OCI-LY3 (cell line): Measurements from ENCODE around the gene CTDSPL.

Source experiments
- H2AFZ ChIP-seq: fragments of 200-600, 300-600 bp; shearing (Covaris generic); 2 replicates; pipeline ENCODE4 v1.6.0; 2014; ENCODE audit warnings: antibody characterized with exemption, low read depth, low read length
- H3K27ac ChIP-seq: fragments of 200-600, 300-600 bp; sonication (generic); 2 replicates; pipeline ENCODE4 v1.5.1; 2014; ENCODE audit warnings: mild to moderate bottlenecking, low read length, moderate library complexity, mixed read lengths
- H3K27me3 ChIP-seq: fragments of 200-600, 300-600 bp; sonication (generic); 2 replicates; pipeline ENCODE4 v1.6.1; 2014; ENCODE audit warnings: low read depth, low read length, mixed read lengths
- H3K36me3 ChIP-seq: fragments of 200-600, 300-600 bp; sonication (generic); replicated peaks from 2 replicates; pipeline ENCODE3; 2014; ENCODE audit warnings: low read depth, low read length, mixed read lengths
- H3K4me1 ChIP-seq: fragments of 300-600, 200-600 bp; sonication (generic); 2 replicates; pipeline ENCODE4 v1.6.1; 2014; ENCODE audit warnings: low read length, mixed read lengths
- H3K4me2 ChIP-seq: fragments of 200-600, 300-600 bp; sonication (generic); 2 replicates; pipeline ENCODE4 v1.6.1; 2014; ENCODE audit warnings: low read length, mixed read lengths
- H3K4me3 ChIP-seq: fragments of 300-600, 200-600 bp; sonication (generic); 2 replicates; pipeline ENCODE4 v1.5.1; 2014; ENCODE audit warnings: antibody characterized with exemption, mild to moderate bottlenecking, low read length, moderate library complexity
- H3K79me2 ChIP-seq: fragments of 300-600, 200-600 bp; shearing (Covaris generic); 2 replicates; pipeline ENCODE4 v1.6.1; 2014; ENCODE audit warnings: mild to moderate bottlenecking, low read length, mixed read lengths
- H3K9ac ChIP-seq: fragments of 300-600, 200-600 bp; shearing (Covaris generic); 2 replicates; pipeline ENCODE4 v1.6.0; 2014; ENCODE audit warnings: mild to moderate bottlenecking, low read length, moderate library complexity
- H3K9me3 ChIP-seq: fragments of 200-600, 300-600 bp; shearing (Covaris generic); 2 replicates; pipeline ENCODE4 v1.6.1; 2014; ENCODE audit warnings: low read length, mixed read lengths; ENCODE audit not compliant: insufficient read depth
- H4K20me1 ChIP-seq: fragments of 200-600, 300-600 bp; sonication (generic); 2 replicates; pipeline ENCODE4 v1.6.1; 2016; ENCODE audit warnings: low read length, mixed read lengths; ENCODE audit not compliant: insufficient read depth
- CTCF ChIP-seq: fragments of 200-600, 300-600 bp; sonication (generic); IDR thresholded peaks from 2 replicates; pipeline ENCODE4 v1.5.1; 2014; ENCODE audit warnings: antibody characterized with exemption, low read length, low read depth
- EZH2phosphoT487 ChIP-seq: fragments of 200-600 bp; shearing (Covaris generic); IDR thresholded peaks from 2 replicates; pipeline ENCODE4 v1.6.1; 2018; ENCODE audit warnings: antibody characterized with exemption, mixed run types, low read depth

CTDSPL gene

GRCh38 chr3:37990527-37990926, 128.8 kb downstream of the CTDSPL start, which contains the start of gene VILL:
Gene VILL, plus strand, starts transcription at chr3:37990786. Its CDS starts 2,887 bp downstream, at chr3:37993673.
- H3K4me1 ChIP-seq: peaks cover 11% of the 10 kb centered on the region
- H3K79me2 ChIP-seq: peaks cover 7% of the 10 kb centered on the region
- no peak within 1 kb of the TSS for H3K4me3 ChIP-seq
- H4K20me1 ChIP-seq: no peaks in the 10 kb centered on the region
- no peak within 1 kb of the TSS for H3K27ac ChIP-seq
- no peak within 1 kb of the TSS for H2AFZ ChIP-seq
- no peaks in the 10 kb centered on the region for H3K36me3 ChIP-seq
- 0 out of 2 replicates have a peak, but pooled peaks cover 3% of the 10 kb centered on the region for H3K27me3 ChIP-seq
- TF ChIP-seq CTCF (no peak), EZH2phosphoT487 (no peak)
- no peak within 1 kb of the TSS for H3K9ac ChIP-seq
- H3K9me3 ChIP-seq: no peaks in the 10 kb centered on the region
- H3K4me2 ChIP-seq: no peak within 1 kb of the TSS

- Histone ChIP-seq H3K4me2 (no peak overlapping the region), H2AFZ (no peak overlapping the region), H4K20me1 (no peaks in the 10 kb centered on the region), H3K27me3 (0 out of 2 replicates have a peak, but pooled peaks cover 3% of the 10 kb centered on the region), H3K9ac (no peak overlapping the region), H3K4me1 (peaks cover 11% of the 10 kb centered on the region), H3K79me2 (peaks cover 9% of the 10 kb centered on the region), H3K9me3 (no peaks in the 10 kb centered on the region), H3K36me3 (peaks cover under 1% of the 10 kb centered on the region), H3K27ac (no peak overlapping the region), H3K4me3 (no peak overlapping the region)
- TF ChIP-seq EZH2phosphoT487 (no peak), CTCF (no peak)
These were observed 129.4 kb downstream of the CTDSPL start for GRCh38 chr3:37991109-37991508.

DNA sequence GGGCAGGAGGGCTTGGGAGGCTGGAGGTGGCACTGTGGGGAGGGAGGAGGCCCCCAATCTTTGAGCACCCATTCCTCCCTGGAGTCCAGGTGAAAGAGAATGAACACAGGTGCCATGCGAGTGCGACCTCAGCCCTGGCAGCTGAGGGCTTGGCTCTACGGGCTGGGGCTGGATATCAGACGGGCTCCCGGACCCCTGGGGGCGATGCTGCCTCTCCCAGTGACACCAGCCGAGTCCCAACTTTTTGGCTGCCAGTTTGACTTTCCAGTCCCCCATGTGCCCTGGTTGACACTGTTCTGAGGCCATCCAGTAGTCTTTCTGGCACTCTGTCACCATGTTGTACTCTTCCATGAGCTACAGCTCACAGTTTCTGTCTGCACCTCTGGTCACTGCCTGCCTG, 130.1 kb downstream of the CTDSPL start:
- Histone ChIP-seq H3K27ac (no peak overlapping the region), H3K4me3 (no peak overlapping the region), H3K9me3 (no peaks in the 10 kb centered on the region), H2AFZ (no peak overlapping the region), H4K20me1 (no peaks in the 10 kb centered on the region), H3K4me2 (no peak overlapping the region), H3K4me1 (peaks cover 16% of the 10 kb centered on the region), H3K79me2 (peaks cover 9% of the 10 kb centered on the region), H3K9ac (no peak overlapping the region), H3K36me3 (peaks cover 5% of the 10 kb centered on the region), H3K27me3 (0 out of 2 replicates have a peak, but pooled peaks cover 3% of the 10 kb centered on the region)
- TF ChIP-seq CTCF: no peak
- TF ChIP-seq EZH2phosphoT487: no peak

DNA sequence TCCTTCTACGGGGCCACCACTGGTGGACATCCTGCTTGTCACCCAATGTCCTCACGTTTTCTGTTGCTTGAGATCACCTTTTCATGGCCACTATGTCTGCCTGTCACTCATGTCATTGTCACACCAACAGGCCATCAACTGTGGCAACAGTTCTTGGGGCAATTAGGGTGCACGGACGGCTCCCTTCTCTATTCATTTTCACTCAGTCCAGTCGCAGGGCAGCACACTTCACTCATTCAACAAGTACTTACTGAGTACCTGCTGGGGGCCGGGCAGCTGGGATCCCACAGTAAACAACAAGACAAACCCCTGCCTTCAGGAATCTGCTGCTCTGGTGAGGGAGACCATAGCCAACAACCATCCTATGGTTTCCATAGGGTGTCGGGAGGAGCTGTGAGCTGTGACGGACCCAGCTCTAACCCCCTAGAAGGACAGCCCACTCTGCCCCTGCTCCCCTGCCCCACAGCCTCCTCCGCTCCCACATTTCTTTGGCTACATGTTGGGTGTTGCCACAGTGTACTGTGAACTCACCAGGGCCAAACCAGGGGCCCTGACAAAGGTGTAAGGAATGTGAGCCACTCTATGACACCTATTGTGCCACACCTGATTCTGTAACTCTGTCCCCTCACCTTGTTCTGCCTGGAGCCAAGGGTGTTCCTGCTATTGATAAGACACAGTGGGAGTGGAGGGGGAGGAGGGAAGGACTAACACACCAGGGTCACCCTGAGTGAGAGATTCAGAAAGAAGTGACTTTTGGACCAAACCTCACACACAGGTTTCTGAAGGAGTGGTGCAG, 130.8 kb downstream of the CTDSPL start:
- no peak overlapping the region for H2AFZ ChIP-seq
- no peak overlapping the region for H3K4me2 ChIP-seq
- H3K79me2 ChIP-seq: peaks cover 9% of the 10 kb centered on the region
- H3K27me3 ChIP-seq: 0 out of 2 replicates have a peak, but pooled peaks cover 3% of the 10 kb centered on the region
- no peak overlapping the region for H3K27ac ChIP-seq
- no peaks in the 10 kb centered on the region for H4K20me1 ChIP-seq
- peaks cover 16% of the 10 kb centered on the region for H3K4me1 ChIP-seq
- no peak overlapping the region for H3K4me3 ChIP-seq
- TF ChIP-seq EZH2phosphoT487 (no peak), CTCF (no peak)
- no peaks in the 10 kb centered on the region for H3K9me3 ChIP-seq
- peaks cover 5% of the 10 kb centered on the region for H3K36me3 ChIP-seq
- H3K9ac ChIP-seq: no peak overlapping the region
